Activated CD8-positive, alpha-beta T cell treated with anti-CD3 and anti-CD28 coated beads for 36 hours (primary cell): Measurements from ENCODE around the gene ACER3. TPM values are rescaled to one million over a fixed set of nuclear protein-coding genes. Genes with fewer than 3 reads are reported as not detected.
"Not testable (repeated sequence)": the region's sequence is repeated elsewhere in the genome, so short reads cannot be mapped to it uniquely, and the experiment has no call there.

Experiments
- ATAC-seq: fragments of 200-7000 bp; cut with Tn5 transposase; one replicate; pipeline ENCODE4 v1.10.0; 2021; ENCODE audit warnings: mild to moderate bottlenecking, moderate library complexity
- CTCF ChIA-PET: fragments of 350-600 bp; sonication (Branson Sonifier 250); formaldehyde crosslinking; loops from one replicate; lab custom pipeline; 2021; ENCODE audit warnings: antibody characterized with exemption; lab: Charles Lee
- POLR2A ChIA-PET: fragments of 350-600 bp; sonication (Branson Sonifier 250); formaldehyde crosslinking; loops from one replicate; lab custom pipeline; 2021; ENCODE audit warnings: antibody characterized with exemption; lab: Charles Lee
- DNase-seq: peaks from one replicate; pipeline ENCODE4 v3.0.0-alpha.2; 2020
- H3K27ac Mint-ChIP-seq: one replicate; pipeline ENCODE4 v1.8.0; 2021; ENCODE audit warnings: mild to moderate bottlenecking, mixed read lengths
- H3K27me3 Mint-ChIP-seq: one replicate; pipeline ENCODE4 v1.8.0; 2021; ENCODE audit warnings: mixed read lengths
- H3K36me3 Mint-ChIP-seq: one replicate; pipeline ENCODE4 v1.8.0; 2021; ENCODE audit warnings: low read depth, mixed read lengths
- H3K4me1 Mint-ChIP-seq: one replicate; pipeline ENCODE4 v1.8.0; 2021; ENCODE audit warnings: low read depth, mixed read lengths
- H3K4me3 Mint-ChIP-seq: one replicate; pipeline ENCODE4 v1.8.0; 2021; ENCODE audit warnings: mild to moderate bottlenecking, moderate library complexity, mixed read lengths
- H3K9me3 Mint-ChIP-seq: one replicate; pipeline ENCODE4 v1.8.0; 2021; ENCODE audit warnings: mixed read lengths
- intact Hi-C: fragments of 100-400 bp; cut with micrococcal nuclease; formaldehyde crosslinking; loops from one replicate; pipeline ENCODE4 v1.10.0; 2022
- total RNA-seq, 2 experiments: library from RNA; stranded (reverse); gene quantifications; one replicate each; pipeline ENCODE4 v1.2.3, GENCODE V29; 2021
- TF ChIP-seq, protein P1 (sequence below): fragments of 200-600 bp; IDR thresholded peaks from one replicate; pipeline ENCODE4 v1.8.0; 2022; ENCODE audit warnings: antibody characterized with exemption, mild to moderate bottlenecking

Gene ACER3
- total RNA-seq, 2 experiments from 2014 or later, result 10.0 to 10.2 TPM

GRCh38 chr11:76850815-76851214 is 9.9 kb upstream of the ACER3 start:
- POLR2A ChIA-PET, result no interaction called here
- intact Hi-C loops, result no loop called here
- CTCF ChIA-PET, result interaction anchor here (1.4 kb wide), 2 partner anchors 43 to 61 kb away, joined by 3 to 5 read pairs; no protein-coding TSS in a partner anchor

DNA sequence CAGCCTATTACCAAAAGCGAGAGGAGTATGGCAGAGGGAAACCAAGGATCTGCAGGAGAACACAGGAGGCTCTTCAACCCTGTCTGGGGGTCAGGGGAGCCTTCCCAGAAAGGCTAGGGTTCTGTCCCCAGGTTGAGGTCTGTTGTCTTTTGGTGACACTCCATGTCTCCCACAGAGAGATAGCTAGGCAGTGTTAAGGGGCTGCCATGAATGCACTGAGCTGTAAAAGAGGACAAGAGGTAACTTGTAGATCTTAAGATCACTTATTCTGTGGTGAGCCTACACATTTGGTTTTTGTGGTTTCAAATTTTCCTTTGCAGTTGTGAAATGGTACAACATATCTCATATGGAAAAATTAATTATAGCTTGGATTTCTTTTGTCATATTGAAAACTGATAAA is 6.0 kb upstream of the ACER3 start:
- CTCF ChIA-PET, result interaction anchor here (0.8 to 1.8 kb wide), 2 partner anchors 48 to 65 kb away, joined by 3 to 5 read pairs; no protein-coding TSS in a partner anchor
- no peaks in the 10 kb centered on the region for H3K27me3 Mint-ChIP-seq

More at GRCh38 chr11:76850815-76851214, 9.9 kb upstream of the ACER3 start:
- TF ChIP-seq, protein P1, sequence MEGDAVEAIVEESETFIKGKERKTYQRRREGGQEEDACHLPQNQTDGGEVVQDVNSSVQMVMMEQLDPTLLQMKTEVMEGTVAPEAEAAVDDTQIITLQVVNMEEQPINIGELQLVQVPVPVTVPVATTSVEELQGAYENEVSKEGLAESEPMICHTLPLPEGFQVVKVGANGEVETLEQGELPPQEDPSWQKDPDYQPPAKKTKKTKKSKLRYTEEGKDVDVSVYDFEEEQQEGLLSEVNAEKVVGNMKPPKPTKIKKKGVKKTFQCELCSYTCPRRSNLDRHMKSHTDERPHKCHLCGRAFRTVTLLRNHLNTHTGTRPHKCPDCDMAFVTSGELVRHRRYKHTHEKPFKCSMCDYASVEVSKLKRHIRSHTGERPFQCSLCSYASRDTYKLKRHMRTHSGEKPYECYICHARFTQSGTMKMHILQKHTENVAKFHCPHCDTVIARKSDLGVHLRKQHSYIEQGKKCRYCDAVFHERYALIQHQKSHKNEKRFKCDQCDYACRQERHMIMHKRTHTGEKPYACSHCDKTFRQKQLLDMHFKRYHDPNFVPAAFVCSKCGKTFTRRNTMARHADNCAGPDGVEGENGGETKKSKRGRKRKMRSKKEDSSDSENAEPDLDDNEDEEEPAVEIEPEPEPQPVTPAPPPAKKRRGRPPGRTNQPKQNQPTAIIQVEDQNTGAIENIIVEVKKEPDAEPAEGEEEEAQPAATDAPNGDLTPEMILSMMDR, result no peak
- ATAC-seq (no peak), DNase-seq (no peak)
- Mint-ChIP-seq H3K4me1 (peaks cover 5% of the 10 kb centered on the region), H3K27ac (no peak overlapping the region), H3K4me3 (no peak overlapping the region), H3K27me3 (peaks cover 7% of the 10 kb centered on the region), H3K36me3 (no peaks in the 10 kb centered on the region), H3K9me3 (no peaks in the 10 kb centered on the region)

GRCh38 chr11:76855670-76856069 is 5.0 kb upstream of the ACER3 start:
- CTCF ChIA-PET, result interaction anchor here (1.8 kb wide), 1 partner anchor 64 kb away, joined by 5 read pairs; no protein-coding TSS in a partner anchor
- H3K9me3 Mint-ChIP-seq, H3K27ac Mint-ChIP-seq, POLR2A ChIA-PET, H3K36me3 Mint-ChIP-seq, intact Hi-C loops, H3K27me3 Mint-ChIP-seq, DNase-seq, H3K4me1 Mint-ChIP-seq, ATAC-seq, H3K4me3 Mint-ChIP-seq: not testable (repeated sequence)

More for the DNA sequence above, 6.0 kb upstream of the ACER3 start:
- no peak for ATAC-seq
- Mint-ChIP-seq H3K4me3 (no peak overlapping the region), H3K27ac (no peak overlapping the region), H3K36me3 (no peaks in the 10 kb centered on the region), H3K4me1 (peaks cover 8% of the 10 kb centered on the region), H3K9me3 (no peaks in the 10 kb centered on the region)
- DNase-seq, result no peak
- TF ChIP-seq, protein P1, result no peak
- POLR2A ChIA-PET, result no interaction called here
- intact Hi-C loops, result no loop called here

DNA sequence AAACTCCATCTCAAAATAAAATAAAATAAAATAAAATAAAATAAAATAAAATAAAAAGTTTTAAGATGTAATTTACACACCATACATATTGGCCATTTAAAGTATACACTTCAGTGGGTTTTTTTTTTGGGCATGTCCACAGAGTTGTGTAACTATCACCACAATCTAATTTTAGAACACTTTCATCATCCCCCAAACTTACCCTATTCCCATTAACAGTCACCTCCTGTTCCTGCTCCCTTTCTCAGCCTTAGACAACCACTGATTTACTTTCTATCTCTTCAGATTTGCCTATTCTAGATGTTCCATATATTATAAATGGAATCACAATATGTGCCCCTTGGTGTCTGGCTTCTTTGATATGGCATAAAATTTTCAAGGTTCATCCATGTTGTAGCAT is 4.6 kb upstream of the ACER3 start:
- CTCF ChIA-PET, result no interaction called here
- POLR2A ChIA-PET, result no interaction called here
- no peak overlapping the region for H3K4me3 Mint-ChIP-seq
- H3K36me3 Mint-ChIP-seq, result no peaks in the 10 kb centered on the region
- TF ChIP-seq, protein P1, result no peak
- ATAC-seq, result no peak
- no peak overlapping the region for H3K27ac Mint-ChIP-seq
- no peaks in the 10 kb centered on the region for H3K27me3 Mint-ChIP-seq
- intact Hi-C loops, result no loop called here
- peaks cover 8% of the 10 kb centered on the region for H3K4me1 Mint-ChIP-seq
- no peaks in the 10 kb centered on the region for H3K9me3 Mint-ChIP-seq
- DNase-seq, result no peak

DNA sequence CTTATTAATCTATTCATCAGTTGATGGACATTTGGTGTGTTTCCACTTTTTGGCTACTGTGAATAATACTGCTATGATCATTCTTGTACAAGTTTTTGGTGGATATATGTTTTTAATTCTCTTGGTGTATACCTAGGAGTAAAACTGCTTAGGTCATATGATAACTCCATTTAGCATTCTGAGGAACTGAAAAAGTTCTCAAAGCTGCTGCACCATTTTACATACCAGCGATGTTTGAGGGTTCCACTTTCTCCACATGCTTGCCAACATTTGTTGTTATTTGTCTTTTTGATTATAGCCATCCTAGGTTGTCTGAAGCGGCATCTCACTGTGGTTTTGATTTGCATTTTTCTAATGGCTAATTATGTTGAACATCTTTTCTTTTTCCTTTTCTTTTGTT is 4.1 kb upstream of the ACER3 start:
- ATAC-seq, result no peak
- Mint-ChIP-seq H3K36me3 (no peaks in the 10 kb centered on the region), H3K4me3 (no peak overlapping the region), H3K9me3 (no peaks in the 10 kb centered on the region), H3K27ac (no peak overlapping the region), H3K4me1 (peaks cover 11% of the 10 kb centered on the region), H3K27me3 (no peaks in the 10 kb centered on the region)
- CTCF ChIA-PET, result no interaction called here
- TF ChIP-seq, protein P1, result no peak
- DNase-seq, result no peak
- POLR2A ChIA-PET, result no interaction called here
- intact Hi-C loops, result no loop called here
